Right atrium auricular region (tissue), 2 donors: ENCODE measurements around the gene SYT9. TPM values are rescaled to one million over a fixed set of nuclear protein-coding genes. Genes with fewer than 3 reads are reported as not detected.

Experiments
- DNase-seq: peaks from one replicate; pipeline ENCODE4 v3.0.0-alpha.2; 2019; ENCODE audit warnings: low spot score
- H3K27ac ChIP-seq, 2 donors: fragments of 200-600 bp; sonication (generic); 1 replicate in 1 of 2; 2 replicates in 1 of 2; pipeline ENCODE4 v1.5.1; 2016 to 2019
- H3K27me3 ChIP-seq, 2 donors: fragments of 200-600 bp; sonication (generic); one replicate each; pipeline versions ENCODE4 v1.5.1 to v1.6.0; 2017 to 2019
- H3K36me3 ChIP-seq: fragments of 200-600 bp; sonication (generic); one replicate; pipeline ENCODE4 v1.5.1; 2016
- H3K4me1 ChIP-seq, 2 donors: fragments of 200-600 bp; sonication (generic); one replicate each; pipeline versions ENCODE4 v1.5.1 to v1.6.0; 2017 to 2019
- H3K4me3 ChIP-seq, 2 donors: fragments of 200-600 bp; sonication (generic); 1 replicate in 1 of 2; 2 replicates in 1 of 2; pipeline ENCODE4 v1.5.1; 2017 to 2019; ENCODE audit warnings: mild to moderate bottlenecking in 1 of 2, moderate library complexity in 1 of 2
- H3K9me3 ChIP-seq, 2 donors: fragments of 200-600 bp; sonication (generic); one replicate each; pipeline ENCODE4 v1.5.1; 2019
- CTCF ChIP-seq, 2 donors: fragments of 200-600 bp; sonication (generic); IDR thresholded peaks; one replicate each; pipeline ENCODE4 v1.5.1; 2019; ENCODE audit warnings: antibody characterized with exemption in 2 of 2
- total RNA-seq, 2 donors: library from RNA; depleted of rRNA; stranded (reverse); fragments of >200 nt; gene quantifications; one replicate each; pipeline ENCODE4 v1.1.0, GENCODE V29; 2016

SYT9 gene
- total RNA-seq, 2 donors from 2014 or later, result 0.16 to 0.74 TPM

GRCh38 chr11:7486781-7487140 is 235.1 kb downstream of the SYT9 start:
- Histone ChIP-seq H3K4me3 (peak overlapping the region in 1 of 2 donors; percentile 47), H3K27ac (peak overlapping the region in 1 of 2 donors; percentile 6), H3K36me3 (no peaks in the 10 kb centered on the region), H3K4me1 (peaks cover 0 to 6% of the 10 kb centered on the region in 2 donors), H3K27me3 (no peaks in the 10 kb centered on the region), H3K9me3 (no peaks in the 10 kb centered on the region)
- no peak for TF ChIP-seq CTCF (IDR thresholded peaks at IDR 0.05)
- no peak for DNase-seq

- Histone ChIP-seq H3K4me3 (peak overlapping the region in 1 of 2 donors; percentile 47), H3K27me3 (no peaks in the 10 kb centered on the region), H3K4me1 (peaks cover 0 to 6% of the 10 kb centered on the region in 2 donors), H3K9me3 (no peaks in the 10 kb centered on the region), H3K27ac (peak overlapping the region in 1 of 2 donors; percentile 6), H3K36me3 (no peaks in the 10 kb centered on the region)
- no peak for DNase-seq
- TF ChIP-seq CTCF (IDR thresholded peaks at IDR 0.05), result no peak
Measured at GRCh38 chr11:7487360-7487759, 235.7 kb downstream of the SYT9 start.

- DNase-seq, result no peak
- Histone ChIP-seq H3K36me3 (no peaks in the 10 kb centered on the region), H3K27ac (no peak overlapping the region), H3K4me1 (peaks cover 0 to 6% of the 10 kb centered on the region in 2 donors), H3K9me3 (no peaks in the 10 kb centered on the region), H3K27me3 (no peaks in the 10 kb centered on the region), H3K4me3 (no peak overlapping the region)
- TF ChIP-seq CTCF (IDR thresholded peaks at IDR 0.05), result no peak
Measured at GRCh38 chr11:7488681-7489080, 237.0 kb downstream of the SYT9 start.

GRCh38 chr11:7489376-7489775 is 237.7 kb downstream of the SYT9 start:
- DNase-seq, result no peak
- Histone ChIP-seq H3K9me3 (no peaks in the 10 kb centered on the region), H3K27ac (no peak overlapping the region), H3K4me3 (no peak overlapping the region), H3K27me3 (no peaks in the 10 kb centered on the region), H3K36me3 (no peaks in the 10 kb centered on the region), H3K4me1 (peaks cover 0 to 6% of the 10 kb centered on the region in 2 donors)
- TF ChIP-seq CTCF (IDR thresholded peaks at IDR 0.05), result no peak

- Histone ChIP-seq H3K36me3 (no peaks in the 10 kb centered on the region), H3K27me3 (no peaks in the 10 kb centered on the region), H3K9me3 (no peaks in the 10 kb centered on the region), H3K4me1 (peaks cover 0 to 6% of the 10 kb centered on the region in 2 donors), H3K27ac (peak overlapping the region in 1 of 2 donors; percentile 35), H3K4me3 (no peak overlapping the region)
- no peak for TF ChIP-seq CTCF (IDR thresholded peaks at IDR 0.05)
- no peak for DNase-seq
Measured at GRCh38 chr11:7490054-7490453, 238.3 kb downstream of the SYT9 start.

- no peaks in the 10 kb centered on the region for H3K9me3 ChIP-seq
- no peak overlapping the region for H3K4me3 ChIP-seq
- no peaks in the 10 kb centered on the region for H3K27me3 ChIP-seq
- peak overlapping the region in 1 of 2 donors; percentile 35 for H3K27ac ChIP-seq
- H3K36me3 ChIP-seq, result no peaks in the 10 kb centered on the region
- DNase-seq, result no peak
- H3K4me1 ChIP-seq, result peaks cover 0 to 6% of the 10 kb centered on the region in 2 donors
- no peak for TF ChIP-seq CTCF (IDR thresholded peaks at IDR 0.05)
Measured at GRCh38 chr11:7490535-7490934, 238.8 kb downstream of the SYT9 start.
